ENCODE results near the gene CPNE5.

CPNE5 gene

DNA sequence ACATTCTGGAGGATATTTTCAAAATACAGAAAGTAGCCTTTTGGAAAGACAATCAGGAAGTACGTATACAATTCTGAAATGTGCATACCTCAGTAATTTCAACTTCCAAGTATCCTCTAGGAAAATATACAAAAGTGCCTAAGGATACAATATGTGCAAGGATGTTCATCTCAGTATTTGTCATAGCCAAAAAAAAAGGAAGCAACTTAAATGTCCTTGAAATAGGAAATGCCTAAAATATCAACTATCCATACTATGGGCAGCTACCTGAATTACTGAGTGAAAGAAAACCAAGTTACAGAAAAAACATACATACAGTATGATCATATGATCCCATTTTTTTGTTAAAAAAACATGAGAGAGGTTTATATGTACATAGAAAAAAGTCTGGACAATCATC lies 33.9 kb upstream of the CPNE5 start:
- Histone ChIP-seq H3K23ac (ENCODE audit: low read length) (no peak overlapping the region), H3K9me3 (ENCODE audit: insufficient read depth, low read depth, low read length) (no peaks in the 10 kb centered on the region), H2AK5ac (ENCODE audit: low read length) (no peak overlapping the region), H3K14ac (ENCODE audit: low read length) (no peak overlapping the region), H4K12ac (ENCODE audit: low read depth, low read length) (no peak overlapping the region), H3K9ac (ENCODE audit: low read length) (no peak overlapping the region), H3K4ac (ENCODE audit: low read depth, low read length) (no peak overlapping the region), H4K8ac (ENCODE audit: low read depth, low read length) (no peak overlapping the region), H3K79me1 (ENCODE audit: low read length) (peaks cover 5% of the 10 kb centered on the region), H3K18ac (ENCODE audit: low read length) (no peak overlapping the region), H3K27ac (ENCODE audit: low read depth, low read length) (no peak overlapping the region), H3K79me2 (ENCODE audit: control insufficient read depth, insufficient read depth, low read length, poor library complexity) (peaks cover 4% of the 10 kb centered on the region), H4K91ac (ENCODE audit: low read depth, low read length) (no peak overlapping the region), H3K27me3 (ENCODE audit: insufficient read depth, low read length) (no peaks in the 10 kb centered on the region), H2BK120ac (ENCODE audit: insufficient read depth, low read length, poor library complexity) (no peak overlapping the region), H3K36me3 (ENCODE audit: control insufficient read depth in 1 of 2, insufficient read depth in 2 of 2, low read length in 2 of 2) (peaks cover 0 to 4% of the 10 kb centered on the region in 2 experiments), H3K4me3 (ENCODE audit: low read depth, low read length) (no peak overlapping the region), H2BK12ac (ENCODE audit: low read length) (no peak overlapping the region), H2AFZ (ENCODE audit: insufficient read depth, low read length, poor library complexity) (no peak overlapping the region), H3K4me2 (ENCODE audit: low read length) (no peak overlapping the region), H3K4me1 (ENCODE audit: control insufficient read depth in 1 of 2, insufficient read depth in 2 of 2, low read length in 2 of 2) (peaks cover 2 to 6% of the 10 kb centered on the region in 2 experiments), H2BK5ac (ENCODE audit: low read depth, low read length, poor library complexity) (no peak overlapping the region)
- no CpG with 5 or more reads among the region's 1 CpG for WGBS (ENCODE audit: extremely low coverage, insufficient coverage, insufficient read length)
- DNase-seq, result no peak

DNA sequence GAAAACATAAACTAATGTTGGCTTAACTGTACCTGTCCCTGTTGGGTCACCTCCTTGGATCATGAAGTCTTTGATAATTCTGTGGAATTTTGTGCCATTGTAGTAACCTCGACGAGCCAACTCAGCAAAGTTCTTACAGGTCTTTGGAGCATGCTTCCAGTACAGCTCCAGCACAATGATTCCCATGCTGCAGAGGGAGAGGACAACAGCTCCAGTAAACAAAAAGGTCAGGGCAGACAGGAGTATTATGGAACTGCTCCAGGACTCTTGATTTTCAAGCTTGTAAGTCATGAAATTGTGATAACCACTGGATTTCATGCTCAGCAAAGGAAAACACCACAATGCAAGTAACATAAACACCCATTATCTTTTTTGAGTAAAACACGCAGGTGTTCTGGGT lies 32.4 kb upstream of the CPNE5 start:
- H3K79me2 ChIP-seq (ENCODE audit: control insufficient read depth, insufficient read depth, low read length, poor library complexity), result peaks cover 4% of the 10 kb centered on the region
- WGBS (ENCODE audit: extremely low coverage, insufficient coverage, insufficient read length), result no CpG with 5 or more reads among the region's 3 CpGs
- no peak overlapping the region for H2BK12ac ChIP-seq (ENCODE audit: low read length)
- H3K4me1 ChIP-seq (ENCODE audit: control insufficient read depth in 1 of 2, insufficient read depth in 2 of 2, low read length in 2 of 2), result peaks cover 2 to 6% of the 10 kb centered on the region in 2 experiments
- no peak overlapping the region for H4K12ac ChIP-seq (ENCODE audit: low read depth, low read length)
- H2BK120ac ChIP-seq (ENCODE audit: insufficient read depth, low read length, poor library complexity), result no peak overlapping the region
- H3K23ac ChIP-seq (ENCODE audit: low read length), result no peak overlapping the region
- no peak overlapping the region for H4K91ac ChIP-seq (ENCODE audit: low read depth, low read length)
- H3K27me3 ChIP-seq (ENCODE audit: insufficient read depth, low read length), result no peaks in the 10 kb centered on the region
- no peak overlapping the region for H3K14ac ChIP-seq (ENCODE audit: low read length)
- no peak overlapping the region for H3K4me2 ChIP-seq (ENCODE audit: low read length)
- no peak overlapping the region for H3K9ac ChIP-seq (ENCODE audit: low read length)
- H3K4ac ChIP-seq (ENCODE audit: low read depth, low read length), result no peak overlapping the region
- H3K9me3 ChIP-seq (ENCODE audit: insufficient read depth, low read depth, low read length), result no peaks in the 10 kb centered on the region
- H3K79me1 ChIP-seq (ENCODE audit: low read length), result peaks cover 5% of the 10 kb centered on the region
- no peak overlapping the region for H3K4me3 ChIP-seq (ENCODE audit: low read depth, low read length)
- H4K8ac ChIP-seq (ENCODE audit: low read depth, low read length), result no peak overlapping the region
- H2AK5ac ChIP-seq (ENCODE audit: low read length), result no peak overlapping the region
- no peak for DNase-seq
- H3K36me3 ChIP-seq (ENCODE audit: control insufficient read depth in 1 of 2, insufficient read depth in 2 of 2, low read length in 2 of 2), result peaks cover 5 to 6% of the 10 kb centered on the region in 2 experiments
- no peak overlapping the region for H2AFZ ChIP-seq (ENCODE audit: insufficient read depth, low read length, poor library complexity)
- H3K18ac ChIP-seq (ENCODE audit: low read length), result no peak overlapping the region
- no peak overlapping the region for H3K27ac ChIP-seq (ENCODE audit: low read depth, low read length)
- H2BK5ac ChIP-seq (ENCODE audit: low read depth, low read length, poor library complexity), result no peak overlapping the region

DNA sequence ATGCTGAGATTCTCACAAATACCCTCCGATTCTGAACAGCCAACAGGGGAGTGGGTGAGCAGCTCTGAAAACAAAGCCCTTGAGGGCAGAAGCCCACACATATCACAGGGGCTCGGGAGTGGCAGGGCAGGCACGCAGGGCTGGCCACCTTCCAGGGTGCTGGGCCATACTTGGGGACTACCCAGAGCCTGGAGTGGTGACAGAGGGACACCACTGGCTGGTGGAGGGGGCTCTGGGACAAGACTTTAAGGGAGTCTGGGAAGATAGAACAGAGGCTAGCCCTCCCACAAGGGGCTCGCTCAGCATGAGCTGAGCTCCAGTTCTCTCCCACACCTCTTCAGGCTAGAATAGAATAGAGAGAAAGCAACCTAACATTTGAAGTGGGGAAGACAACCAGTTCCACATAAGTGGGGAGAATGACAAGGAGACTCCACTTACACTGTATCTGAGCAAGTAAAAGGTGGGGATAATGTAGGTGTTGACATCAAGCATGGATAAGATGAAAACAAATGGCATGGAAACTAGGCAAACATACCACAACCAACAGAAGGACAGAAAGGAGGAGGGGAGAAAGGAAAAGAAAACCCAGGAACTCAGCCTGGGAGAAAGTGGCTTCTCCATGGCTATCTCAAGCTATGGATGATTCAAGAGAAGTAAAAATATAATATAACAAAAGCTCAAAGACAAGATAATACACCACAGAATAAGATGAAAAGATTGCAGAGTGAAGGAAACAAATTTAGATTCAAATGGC lies 28.4 kb upstream of the CPNE5 start:
- Histone ChIP-seq H3K4me2 (ENCODE audit: low read length) (no peak overlapping the region), H3K27me3 (ENCODE audit: insufficient read depth, low read length) (no peaks in the 10 kb centered on the region)

DNA sequence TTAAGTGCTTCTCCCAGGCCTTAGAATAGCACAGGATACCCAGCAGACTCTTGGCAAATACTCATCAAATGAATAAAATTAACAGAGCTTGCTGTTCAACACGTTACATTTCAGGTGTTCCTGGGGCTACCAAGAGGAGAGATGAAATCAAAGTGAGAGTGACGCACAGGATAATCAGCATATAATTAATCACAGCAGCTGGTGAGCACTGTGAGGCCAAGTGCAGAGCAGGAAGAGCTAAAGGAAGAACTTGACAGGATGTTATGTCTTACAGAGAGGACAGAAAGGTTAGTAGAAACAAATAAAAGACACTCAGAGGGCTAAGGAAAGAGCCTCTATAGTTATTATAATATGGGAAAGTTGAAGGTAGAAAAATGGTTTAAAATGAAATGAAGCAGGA lies 26.6 kb upstream of the CPNE5 start:
- no peaks in the 10 kb centered on the region for H3K79me2 ChIP-seq (ENCODE audit: control insufficient read depth, insufficient read depth, low read length, poor library complexity)
- no peak overlapping the region for H2AK5ac ChIP-seq (ENCODE audit: low read length)
- no peaks in the 10 kb centered on the region for H3K27me3 ChIP-seq (ENCODE audit: insufficient read depth, low read length)
- H3K79me1 ChIP-seq (ENCODE audit: low read length), result no peaks in the 10 kb centered on the region
- no peak overlapping the region for H3K4me2 ChIP-seq (ENCODE audit: low read length)
- H3K4me1 ChIP-seq (ENCODE audit: control insufficient read depth in 1 of 2, insufficient read depth in 2 of 2, low read length in 2 of 2), result no peaks in the 10 kb centered on the region
- H3K27ac ChIP-seq (ENCODE audit: low read depth, low read length), result no peak overlapping the region
- H4K8ac ChIP-seq (ENCODE audit: low read depth, low read length), result no peak overlapping the region
- H3K23ac ChIP-seq (ENCODE audit: low read length), result no peak overlapping the region
- no CpG with 5 or more reads among the region's 2 CpGs for WGBS (ENCODE audit: extremely low coverage, insufficient coverage, insufficient read length)
- no peak overlapping the region for H2BK12ac ChIP-seq (ENCODE audit: low read length)
- no peak overlapping the region for H3K18ac ChIP-seq (ENCODE audit: low read length)
- H3K4me3 ChIP-seq (ENCODE audit: low read depth, low read length), result no peak overlapping the region
- no peak overlapping the region for H2BK120ac ChIP-seq (ENCODE audit: insufficient read depth, low read length, poor library complexity)
- H3K9ac ChIP-seq (ENCODE audit: low read length), result no peak overlapping the region
- H3K36me3 ChIP-seq (ENCODE audit: control insufficient read depth in 1 of 2, insufficient read depth in 2 of 2, low read length in 2 of 2), result peaks cover 7 to 13% of the 10 kb centered on the region in 2 experiments
- H2BK5ac ChIP-seq (ENCODE audit: low read depth, low read length, poor library complexity), result no peak overlapping the region
- H3K14ac ChIP-seq (ENCODE audit: low read length), result no peak overlapping the region
- DNase-seq, result no peak
- H3K4ac ChIP-seq (ENCODE audit: low read depth, low read length), result no peak overlapping the region
- H3K9me3 ChIP-seq (ENCODE audit: insufficient read depth, low read depth, low read length), result peaks cover 3% of the 10 kb centered on the region
- no peak overlapping the region for H4K91ac ChIP-seq (ENCODE audit: low read depth, low read length)
- H4K12ac ChIP-seq (ENCODE audit: low read depth, low read length), result no peak overlapping the region
- no peak overlapping the region for H2AFZ ChIP-seq (ENCODE audit: insufficient read depth, low read length, poor library complexity)

More for the DNA sequence above, 28.4 kb upstream of the CPNE5 start:
- no peak overlapping the region for H3K27ac ChIP-seq (ENCODE audit: low read depth, low read length)
- no peak overlapping the region for H3K9ac ChIP-seq (ENCODE audit: low read length)
- H4K91ac ChIP-seq (ENCODE audit: low read depth, low read length), result no peak overlapping the region
- H3K4ac ChIP-seq (ENCODE audit: low read depth, low read length), result no peak overlapping the region
- no CpG with 5 or more reads among the region's 4 CpGs for WGBS (ENCODE audit: extremely low coverage, insufficient coverage, insufficient read length)
- H2BK5ac ChIP-seq (ENCODE audit: low read depth, low read length, poor library complexity), result no peak overlapping the region
- no peak overlapping the region for H3K4me3 ChIP-seq (ENCODE audit: low read depth, low read length)
- H2AFZ ChIP-seq (ENCODE audit: insufficient read depth, low read length, poor library complexity), result no peak overlapping the region
- no peaks in the 10 kb centered on the region for H3K4me1 ChIP-seq (ENCODE audit: control insufficient read depth in 1 of 2, insufficient read depth in 2 of 2, low read length in 2 of 2)
- no peak overlapping the region for H3K23ac ChIP-seq (ENCODE audit: low read length)
- no peak overlapping the region for H2AK5ac ChIP-seq (ENCODE audit: low read length)
- no peaks in the 10 kb centered on the region for H3K79me1 ChIP-seq (ENCODE audit: low read length)
- peaks cover 3% of the 10 kb centered on the region for H3K9me3 ChIP-seq (ENCODE audit: insufficient read depth, low read depth, low read length)
- no peak overlapping the region for H2BK12ac ChIP-seq (ENCODE audit: low read length)
- H4K8ac ChIP-seq (ENCODE audit: low read depth, low read length), result no peak overlapping the region
- H3K18ac ChIP-seq (ENCODE audit: low read length), result peak overlapping the region; percentile 33
- no peak overlapping the region for H3K14ac ChIP-seq (ENCODE audit: low read length)
- no peaks in the 10 kb centered on the region for H3K79me2 ChIP-seq (ENCODE audit: control insufficient read depth, insufficient read depth, low read length, poor library complexity)
- no peak overlapping the region for H4K12ac ChIP-seq (ENCODE audit: low read depth, low read length)
- H3K36me3 ChIP-seq (ENCODE audit: control insufficient read depth in 1 of 2, insufficient read depth in 2 of 2, low read length in 2 of 2), result peaks cover 7 to 12% of the 10 kb centered on the region in 2 experiments
- no peak for DNase-seq
- H2BK120ac ChIP-seq (ENCODE audit: insufficient read depth, low read length, poor library complexity), result no peak overlapping the region
